CD4-positive, alpha-beta T cell treated with Interleukin-15 for 4 hours (primary cell): ENCODE measurements around the gene JMY.
"Not testable (repeated sequence)": the region's sequence is repeated elsewhere in the genome, so short reads cannot be mapped to it uniquely, and the experiment has no call there.

Source experiments
- DNase-seq: peaks from one replicate; pipeline ENCODE4 v3.0.0-alpha.2; 2020; ENCODE audit warnings: low spot score

Gene JMY

DNA sequence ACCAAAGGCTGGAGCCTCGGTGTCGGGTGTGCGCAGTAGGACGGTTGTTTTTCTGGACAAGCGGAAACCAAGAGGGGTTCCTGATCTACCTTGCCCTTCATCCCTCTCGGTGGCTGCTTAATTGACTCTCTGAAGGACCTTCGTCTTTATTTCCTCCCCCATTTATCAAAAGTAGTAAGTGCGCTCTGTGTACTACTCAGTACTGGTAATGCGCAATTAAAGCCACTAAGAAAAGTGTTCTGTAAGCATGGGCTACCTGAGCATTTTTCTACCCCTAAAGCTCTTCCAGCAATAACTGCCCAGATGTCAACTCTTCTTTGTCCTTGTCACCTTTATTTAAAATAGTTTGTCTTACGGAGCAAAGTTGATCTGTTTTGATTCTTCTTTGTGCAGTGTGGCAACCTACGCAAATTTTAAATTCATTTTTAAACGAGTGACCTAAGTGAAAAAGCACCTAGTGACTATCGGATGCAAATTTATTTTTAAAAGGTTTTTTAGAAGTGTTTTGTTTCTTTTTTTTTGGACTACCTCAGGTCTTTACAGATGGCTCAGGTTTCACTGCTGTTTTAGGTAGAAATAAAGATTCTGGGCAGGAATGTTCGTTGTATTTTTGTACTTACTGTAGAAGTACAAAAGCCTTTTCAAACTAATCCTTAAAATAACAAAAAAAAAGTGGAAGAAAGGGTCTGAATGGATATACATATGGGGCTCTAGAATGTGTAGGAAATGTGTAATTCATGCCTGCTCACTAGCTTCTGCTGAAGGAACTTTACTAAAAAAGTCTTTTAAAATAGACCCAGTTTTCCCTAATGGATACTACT lies 2.0 kb downstream of the JMY start:
- DNase-seq: no peak

DNA sequence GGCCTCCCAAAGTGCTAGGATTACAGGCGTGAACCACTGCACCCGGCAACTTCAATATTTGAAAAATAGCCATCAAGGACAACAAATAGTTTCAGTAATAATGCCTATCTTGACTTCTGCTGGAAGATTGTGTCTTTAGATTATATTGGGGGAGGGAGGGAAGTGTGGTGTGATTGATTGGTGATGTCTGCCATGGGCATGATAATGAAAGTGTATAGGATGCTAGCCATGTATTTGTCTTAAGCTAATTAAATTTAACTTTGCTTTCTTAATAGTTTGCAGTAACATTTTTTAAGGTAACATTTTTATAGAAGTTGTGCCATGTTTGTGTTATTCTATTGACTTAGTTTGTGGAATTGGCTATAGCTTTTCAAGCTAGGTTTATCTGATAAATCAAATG lies 4.6 kb downstream of the JMY start:
- no peak for DNase-seq

DNA sequence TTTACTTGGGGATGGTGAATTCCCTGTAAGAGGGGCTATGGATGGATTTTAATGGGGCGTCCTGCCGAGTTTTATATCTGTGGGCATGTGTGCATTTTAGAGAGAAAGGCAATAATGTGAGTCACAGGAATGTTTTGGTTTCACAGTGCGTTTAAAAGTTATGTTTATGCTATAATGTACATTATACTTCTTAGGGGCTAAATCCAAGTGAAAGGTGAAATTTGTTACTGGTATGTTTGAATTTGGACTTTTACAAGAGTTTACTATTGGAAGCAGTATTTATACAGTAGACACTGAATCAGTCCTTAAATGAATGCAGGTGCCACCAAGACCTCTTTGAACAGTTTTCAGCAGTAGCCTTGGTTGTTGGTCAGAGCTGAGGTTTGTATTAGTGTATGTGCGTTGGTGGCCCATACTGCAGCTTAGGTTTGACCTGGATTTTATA lies 5.6 kb downstream of the JMY start:
- DNase-seq: no peak

DNA sequence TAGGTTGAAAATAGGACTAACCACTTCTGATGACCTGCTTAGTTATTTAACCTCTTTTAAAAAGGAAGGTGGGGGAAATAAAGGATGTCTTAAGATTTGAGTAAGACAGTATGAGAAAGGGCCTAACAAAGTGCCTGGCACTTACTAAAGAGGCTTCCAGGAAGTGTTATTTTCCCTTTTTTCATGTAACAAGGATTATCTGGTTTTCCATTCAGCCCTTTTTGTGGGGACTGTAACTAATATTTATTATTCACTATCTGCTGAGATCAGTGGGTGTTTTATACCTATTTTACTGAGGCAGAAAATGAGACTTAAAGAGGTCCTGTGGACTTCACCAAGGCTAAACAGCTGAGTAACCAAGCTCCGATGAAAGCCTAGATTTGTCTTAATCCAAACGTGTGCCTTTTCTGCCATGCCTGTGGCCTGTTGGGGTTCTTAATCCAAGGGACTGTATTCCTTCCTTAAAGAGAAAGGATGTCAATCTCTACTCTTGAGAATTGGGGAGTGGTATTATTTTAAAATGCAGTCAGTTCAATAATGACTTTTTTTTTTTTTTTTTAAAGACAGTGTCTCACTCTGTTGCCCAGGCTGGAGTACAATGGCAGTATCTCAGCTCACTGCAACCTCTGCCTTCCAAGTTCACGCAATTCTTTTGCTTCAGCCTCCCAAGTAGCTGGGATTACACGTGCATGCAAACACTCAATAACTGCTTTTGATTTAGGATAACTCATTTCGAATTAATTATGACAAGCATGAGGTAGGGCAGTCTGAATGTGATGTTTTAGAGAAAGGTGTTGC lies 6.5 kb downstream of the JMY start:
- DNase-seq: no peak

DNA sequence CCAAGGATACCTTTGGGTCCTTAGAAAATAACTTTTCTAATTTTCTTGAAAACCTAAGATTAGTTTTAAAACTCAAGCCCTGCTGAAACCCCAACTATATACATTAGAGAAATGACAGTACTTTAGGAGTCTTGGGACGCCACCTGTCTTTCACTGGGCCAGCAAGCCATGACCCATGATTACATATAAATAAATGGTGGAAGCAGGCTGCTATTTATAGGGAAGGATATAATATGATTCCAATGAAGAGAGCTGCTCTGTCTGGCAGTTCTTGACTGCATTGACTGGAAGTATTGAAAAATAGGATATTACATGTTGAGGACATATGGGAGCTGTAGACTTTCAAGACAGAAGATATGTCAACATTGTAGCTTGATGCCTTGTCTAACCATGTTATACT lies 7.3 kb downstream of the JMY start:
- DNase-seq: no peak

DNA sequence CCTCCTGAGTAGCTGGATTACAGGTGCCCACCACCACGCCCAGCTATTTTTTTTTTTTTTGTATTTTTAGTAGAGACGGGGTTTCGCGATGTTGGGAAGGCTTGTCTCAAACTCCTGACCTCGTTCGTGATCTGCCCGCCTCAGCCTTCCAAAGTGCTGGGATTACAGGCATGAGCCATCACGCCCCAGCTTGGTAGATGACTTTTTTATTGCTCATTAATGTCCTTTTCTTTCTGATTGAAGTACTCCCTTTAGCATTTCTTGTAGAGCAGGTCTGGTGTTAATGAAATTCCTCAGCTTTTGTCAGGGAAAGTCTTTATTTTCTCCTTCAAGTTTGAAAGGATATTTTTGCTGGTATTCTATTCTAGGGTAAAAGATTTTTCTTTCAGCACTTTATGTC lies 18.1 kb downstream of the JMY start:
- DNase-seq: not testable (repeated sequence)

DNA sequence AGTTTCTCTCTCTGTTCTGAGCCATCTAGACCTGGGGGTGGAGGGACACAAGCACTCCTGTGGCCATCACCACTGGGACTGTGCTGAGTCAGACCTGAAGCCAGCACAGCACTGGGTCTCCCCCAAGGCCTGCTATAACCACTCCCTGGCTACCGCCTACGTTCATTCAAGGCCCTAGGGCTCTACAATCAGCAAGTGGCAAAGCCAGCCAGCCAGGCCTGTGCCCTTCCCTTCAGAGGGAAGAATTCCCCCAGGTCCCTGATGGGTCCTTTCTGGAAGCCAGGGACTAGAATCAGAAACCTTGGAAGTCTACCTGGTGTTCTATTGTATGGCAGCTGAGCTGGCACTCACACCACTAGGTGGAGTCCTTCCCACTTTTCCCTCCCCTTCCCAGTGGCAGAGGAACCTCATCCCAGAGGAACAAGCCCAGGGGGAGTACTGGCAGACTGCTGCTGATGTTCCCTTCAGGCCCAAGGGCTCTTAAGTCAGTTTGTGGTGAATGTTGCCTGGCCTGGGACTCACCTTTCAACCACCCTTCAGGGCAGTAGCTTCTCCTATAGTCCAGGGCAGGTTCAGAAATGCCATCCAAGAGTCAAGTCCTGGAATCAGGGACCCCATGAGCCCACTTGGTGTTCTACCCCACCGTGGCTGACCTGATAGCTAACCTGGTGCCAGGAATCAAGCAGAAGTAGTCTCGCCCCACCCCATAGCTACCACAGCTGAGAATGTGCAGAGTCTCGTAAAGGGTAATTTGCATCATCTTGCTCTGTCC lies 20.0 kb downstream of the JMY start:
- DNase-seq: no peak

DNA sequence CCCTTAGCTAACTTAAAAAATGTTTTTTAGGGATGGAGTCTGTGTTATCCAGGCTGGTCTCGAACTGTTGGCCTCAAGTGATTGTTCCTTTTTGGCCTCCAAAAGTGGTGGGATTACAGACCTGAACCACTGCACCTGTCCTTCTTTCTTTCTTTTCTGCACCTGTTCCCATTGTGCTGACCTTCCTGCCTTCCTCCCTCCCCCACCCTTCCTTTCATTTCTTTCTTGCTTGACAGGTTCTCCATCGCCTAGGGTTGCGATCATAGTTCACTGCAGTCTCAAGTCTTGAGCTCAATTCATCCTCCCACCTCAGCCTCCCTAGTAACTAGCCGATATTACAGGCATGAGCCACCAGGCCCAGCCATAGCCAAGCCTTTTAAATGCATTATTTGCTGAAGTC lies 20.6 kb downstream of the JMY start:
- DNase-seq: no peak

DNA sequence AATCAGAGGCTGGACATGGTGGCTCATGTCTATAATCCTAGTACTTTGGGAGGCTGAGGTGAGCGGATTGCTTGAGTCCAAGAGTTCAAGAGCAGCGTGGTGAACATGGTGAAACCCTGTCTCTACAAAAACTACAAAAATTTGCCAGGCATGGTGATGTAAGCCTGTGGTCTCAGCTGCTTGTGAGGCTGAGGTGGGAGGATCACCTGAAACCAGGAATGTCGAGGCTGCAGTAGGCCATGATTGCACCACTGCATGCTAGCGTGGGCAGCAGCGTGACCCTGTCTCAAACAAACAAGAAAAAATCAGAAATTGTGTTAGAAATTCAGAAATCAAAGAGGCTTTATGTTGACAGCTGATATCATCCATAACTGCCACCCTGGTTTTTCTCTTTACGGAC lies 21.4 kb downstream of the JMY start:
- no peak for DNase-seq

DNA sequence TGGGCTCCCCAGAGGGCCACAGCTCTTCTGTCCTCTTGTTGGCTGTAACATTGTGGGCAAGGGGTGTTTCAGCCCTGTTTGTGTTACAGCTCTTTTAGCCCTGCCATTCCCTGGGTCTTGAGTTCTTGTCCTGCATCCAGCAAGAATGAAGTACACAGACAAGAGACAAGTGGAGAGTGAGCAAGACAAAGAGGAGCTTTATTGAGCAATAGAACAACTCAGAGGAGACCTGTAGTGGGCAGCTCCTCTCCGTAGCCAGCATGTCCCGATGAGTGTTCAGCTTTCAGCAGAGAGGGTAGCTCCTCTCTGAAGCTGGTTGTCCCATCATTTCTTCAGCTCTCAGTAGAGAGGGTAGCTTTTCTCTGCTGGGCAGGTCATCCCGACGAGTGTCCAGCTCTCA lies 22.9 kb downstream of the JMY start:
- no peak for DNase-seq

DNA sequence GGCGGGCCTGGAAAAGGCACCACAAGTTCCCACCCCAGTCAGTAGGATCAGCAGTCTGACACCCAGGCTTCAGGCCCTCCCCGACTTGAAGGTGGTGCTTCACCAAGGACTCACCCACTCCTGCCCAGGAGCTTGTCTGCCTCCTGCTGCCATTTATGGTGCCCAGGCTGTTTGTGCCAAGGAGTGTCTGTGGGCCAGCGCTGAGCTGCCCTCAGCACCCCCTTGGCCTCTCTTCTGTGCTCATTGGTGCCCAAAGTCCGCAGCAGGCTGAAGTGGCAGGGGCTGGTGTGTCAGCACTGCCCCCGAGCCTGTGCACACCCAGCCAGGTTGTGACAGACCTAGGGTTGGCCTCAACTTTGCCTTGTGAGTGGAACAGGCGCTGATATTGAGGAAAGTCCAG lies 23.5 kb downstream of the JMY start:
- DNase-seq: no peak

DNA sequence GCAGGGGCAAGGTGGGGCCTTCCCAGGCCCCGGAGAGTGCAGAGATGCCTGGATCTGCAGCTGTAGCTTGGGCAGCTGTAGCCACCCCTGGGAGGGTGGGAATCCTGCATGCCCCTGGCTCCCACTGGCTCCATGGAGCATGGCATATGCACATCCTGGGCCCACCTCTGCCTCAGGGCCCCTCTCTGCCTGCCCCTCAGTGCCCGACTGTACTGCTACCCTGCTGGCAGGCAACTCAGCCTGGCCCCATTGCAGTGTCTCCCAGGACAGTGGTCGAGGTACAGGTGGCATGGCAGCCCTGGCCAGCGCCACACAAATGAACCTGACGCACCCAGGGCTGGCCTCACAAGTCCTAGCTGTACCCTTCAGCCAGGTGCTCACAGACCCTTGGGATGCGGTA lies 23.9 kb downstream of the JMY start:
- DNase-seq: no peak

DNA sequence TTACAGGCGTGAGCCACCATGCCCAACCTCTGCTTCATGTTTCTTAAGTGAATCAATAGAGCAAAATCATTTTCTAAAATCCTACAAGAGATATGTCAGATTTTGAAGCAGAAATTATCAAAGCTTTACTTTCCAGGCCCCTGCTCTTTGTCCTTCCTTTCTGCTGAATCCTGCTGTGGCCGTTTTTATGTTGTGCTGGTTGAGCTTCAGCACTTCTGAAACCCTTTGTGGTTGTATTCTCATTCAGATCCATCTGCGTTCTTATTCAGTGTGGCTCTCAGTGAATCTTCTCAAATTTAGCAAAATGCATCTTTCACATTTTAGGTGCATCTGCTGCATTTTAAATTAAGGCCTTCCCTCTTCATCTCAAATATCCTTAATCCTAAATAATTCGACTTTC lies 26.0 kb downstream of the JMY start:
- DNase-seq: no peak

DNA sequence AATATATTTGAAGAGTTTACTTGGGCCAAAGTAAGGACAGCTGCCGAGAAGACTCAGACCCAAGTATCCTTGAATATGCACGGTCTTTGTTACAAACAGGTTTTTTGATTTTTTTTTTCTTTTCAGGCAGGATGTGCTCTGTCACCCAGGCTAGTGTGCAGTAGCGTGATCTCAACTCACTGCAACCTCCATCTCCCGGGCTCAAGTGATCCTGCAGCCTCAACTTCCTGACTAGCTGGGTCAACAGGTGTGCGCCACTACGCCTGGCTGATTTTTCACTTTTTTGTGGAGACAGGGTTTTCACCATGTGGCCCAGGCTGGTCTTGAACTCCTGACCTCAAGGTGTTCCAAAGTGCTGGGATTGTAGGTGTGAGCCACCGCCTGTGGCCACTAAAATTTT lies 27.4 kb downstream of the JMY start:
- no peak for DNase-seq

DNA sequence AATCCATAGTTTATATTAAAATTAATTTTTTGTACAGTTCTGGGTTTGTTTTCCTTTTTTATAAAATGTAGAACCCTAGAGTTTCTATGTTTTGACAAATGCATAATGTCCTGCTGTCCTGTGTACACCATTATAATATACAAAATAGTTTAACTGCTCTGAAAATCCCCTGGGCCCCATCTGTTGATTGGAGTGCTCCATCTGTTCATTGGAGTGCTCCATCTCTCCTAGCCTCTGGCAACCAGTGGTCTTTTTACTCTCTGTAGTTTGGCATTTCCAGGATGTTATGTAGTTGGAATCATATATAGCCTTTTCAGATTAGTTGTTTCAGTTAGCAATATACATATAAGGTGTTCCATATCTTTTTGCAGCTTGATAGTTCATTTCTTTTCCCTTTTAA lies 31.2 kb downstream of the JMY start:
- DNase-seq: no peak

DNA sequence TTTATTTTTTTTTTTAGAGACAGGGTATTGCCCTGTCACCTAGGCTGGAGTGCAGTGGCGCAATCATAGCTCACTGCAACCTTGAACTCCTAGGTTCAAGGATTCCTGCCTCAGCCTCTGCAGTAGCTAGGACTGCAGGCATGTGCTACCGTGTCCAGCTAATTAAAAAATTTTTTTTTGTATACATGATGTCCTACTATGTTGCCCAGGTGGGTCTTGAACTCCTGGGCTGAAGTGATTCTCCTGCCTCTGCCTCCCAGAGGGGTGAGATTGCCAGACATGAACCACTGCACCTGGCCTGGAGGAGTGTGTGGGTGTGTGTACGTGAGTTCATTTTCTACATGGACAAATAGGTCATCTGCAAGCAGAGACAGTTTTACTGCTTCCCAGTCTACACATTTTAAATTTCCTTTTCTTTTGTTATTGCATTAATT lies 33.8 kb downstream of the JMY start:
- no peak for DNase-seq

DNA sequence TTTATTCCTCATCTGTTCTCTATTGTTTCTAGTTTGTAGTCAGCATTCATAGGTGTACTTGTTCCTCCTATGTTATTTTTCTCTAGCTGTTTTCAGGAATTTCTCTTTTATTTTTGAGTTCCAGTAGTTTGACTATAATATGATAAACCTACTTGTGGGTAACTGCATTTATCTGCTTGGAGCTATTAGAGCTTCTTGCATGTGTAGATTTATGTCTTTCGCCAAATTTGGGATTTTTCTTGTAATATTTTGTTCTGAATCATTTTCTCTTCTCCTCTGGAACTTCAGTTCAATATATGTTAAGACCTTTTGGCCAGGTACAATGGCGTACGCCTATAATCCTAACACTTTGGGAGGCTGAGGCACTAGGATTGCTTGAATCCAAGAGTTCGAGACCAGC lies 37.4 kb downstream of the JMY start:
- DNase-seq: no peak

DNA sequence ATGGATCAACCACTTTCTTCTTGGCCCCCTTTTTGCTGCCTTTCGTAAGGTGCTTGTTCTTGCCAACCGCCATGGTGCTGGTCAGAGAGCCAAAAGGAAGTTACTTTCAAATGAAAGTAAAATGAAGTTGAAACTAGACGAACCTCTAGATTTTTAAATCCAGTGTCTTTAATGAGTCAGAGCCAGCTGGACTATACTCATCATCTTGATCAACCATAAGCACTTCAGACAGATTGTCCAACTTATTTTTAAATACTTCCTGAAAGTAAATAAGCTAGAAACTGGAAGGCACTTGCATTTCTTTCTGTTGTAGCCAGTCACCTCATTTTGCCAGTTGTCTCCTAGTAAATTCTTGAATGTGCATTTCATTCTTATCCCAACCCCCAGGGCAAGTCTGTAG lies 48.9 kb downstream of the JMY start:
- DNase-seq: no peak

DNA sequence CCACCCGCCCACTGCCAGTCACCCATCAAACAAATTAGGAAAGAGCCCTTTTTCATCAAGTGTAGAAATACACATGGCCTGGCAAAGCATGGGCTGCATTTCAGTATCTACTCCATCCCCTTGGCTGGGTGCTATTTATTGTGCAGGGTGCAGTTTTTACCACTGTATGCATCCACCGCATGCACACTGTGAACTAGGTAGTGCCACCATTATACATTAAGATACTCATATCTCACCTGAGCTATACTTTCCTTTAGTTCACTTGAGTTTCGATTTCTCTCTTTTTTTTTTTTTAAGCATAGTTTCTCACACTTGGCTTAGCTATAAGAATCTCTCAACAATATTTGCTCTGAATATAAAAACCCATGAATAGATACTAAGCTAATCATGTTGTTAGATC lies 49.4 kb downstream of the JMY start:
- DNase-seq: no peak

DNA sequence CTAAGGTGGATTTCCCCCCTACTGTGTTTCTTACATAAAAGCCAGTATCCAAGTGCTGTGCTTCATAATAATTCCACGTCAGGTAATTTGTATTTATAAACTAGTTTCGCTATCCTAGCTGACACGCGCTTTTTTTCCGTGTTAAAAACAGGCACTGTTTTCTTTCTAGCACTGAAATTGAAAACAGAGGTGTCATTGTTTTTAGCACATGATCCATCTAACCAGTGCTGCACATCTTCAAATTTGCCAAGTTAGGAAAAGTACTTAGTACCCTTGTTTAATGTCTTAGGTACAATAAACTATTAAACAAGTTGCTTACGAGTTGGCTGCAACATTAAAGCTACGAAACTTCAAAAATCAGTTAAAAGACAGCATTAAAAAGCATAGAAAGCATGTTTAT lies 49.9 kb downstream of the JMY start:
- no peak for DNase-seq

DNA sequence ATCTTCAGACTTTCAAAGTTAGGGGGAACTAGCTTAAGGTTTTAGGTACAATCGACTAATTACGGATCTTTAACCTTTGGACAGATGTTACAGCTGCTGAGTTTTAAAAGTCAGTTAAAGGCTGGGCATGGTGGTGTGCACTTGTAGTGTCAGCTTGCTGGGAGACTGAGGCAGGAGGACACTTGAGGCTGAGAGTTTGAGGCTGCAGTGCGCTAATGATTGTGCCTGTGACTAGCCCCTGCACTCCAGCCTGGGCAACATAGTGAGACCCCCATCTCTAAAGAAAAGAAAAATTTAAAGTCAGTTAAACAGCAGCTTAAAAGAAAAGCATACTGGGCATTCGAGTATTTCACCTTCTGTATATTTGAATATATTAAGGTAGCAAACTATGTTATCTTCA lies 51.4 kb downstream of the JMY start:
- no peak for DNase-seq

DNA sequence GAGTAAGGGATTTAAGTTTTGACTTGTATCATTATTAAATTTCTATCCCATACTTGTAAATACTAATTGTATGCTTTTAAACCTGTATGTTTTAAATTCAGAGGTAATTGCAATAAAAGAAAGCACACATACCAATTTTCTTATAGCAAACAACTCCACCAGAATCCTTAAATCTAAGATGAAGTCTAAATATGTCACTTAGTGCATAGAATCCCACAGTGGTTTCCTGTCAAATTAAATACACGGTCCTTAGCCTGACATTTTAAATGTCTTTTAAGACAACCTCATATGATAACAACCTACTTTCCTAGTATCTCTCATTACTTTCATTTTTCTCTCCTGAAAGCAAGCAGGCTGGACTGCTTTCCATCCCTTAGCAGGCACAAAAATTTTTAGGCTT lies 52.0 kb downstream of the JMY start:
- DNase-seq: no peak

DNA sequence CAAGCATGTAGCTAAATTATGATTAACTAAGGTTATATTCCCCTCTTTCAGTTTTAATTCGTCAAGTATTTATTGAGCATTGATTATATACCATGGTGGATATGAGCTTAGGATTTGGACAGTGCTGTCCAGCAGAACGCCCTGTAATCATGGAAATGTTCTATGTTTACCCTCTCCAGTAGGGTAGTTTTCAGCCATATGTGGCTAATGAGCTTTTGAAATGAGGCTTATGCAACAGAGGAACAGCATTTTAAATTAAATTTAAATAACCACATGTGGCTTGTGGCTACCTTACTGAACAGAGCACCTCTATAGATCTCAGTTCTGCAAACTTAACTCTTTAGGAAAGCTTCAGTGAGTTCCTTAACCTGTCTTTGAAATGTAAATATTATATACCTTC lies 59.1 kb downstream of the JMY start:
- DNase-seq: no peak
